WTC11 (cell line): ENCODE results near the gene NKAIN2.

Source experiments
- ATF1 ChIP-seq: sonication (generic); formaldehyde crosslinking; IDR thresholded peaks from 2 replicates; pipeline ENCODE4 v1.8.1; 2023; ENCODE audit warnings: mild to moderate bottlenecking, moderate library complexity, missing genetic modification reagents
- ATF2 ChIP-seq: sonication (generic); formaldehyde crosslinking; IDR thresholded peaks from 2 replicates; pipeline ENCODE4 v1.8.1; 2022; ENCODE audit warnings: low read depth, missing genetic modification reagents, borderline replicate concordance
- ATF3 ChIP-seq: sonication (generic); formaldehyde crosslinking; conservative IDR thresholded peaks from 2 replicates; pipeline ENCODE4 v1.8.1; 2022; ENCODE audit warnings: mild to moderate bottlenecking, missing genetic modification reagents
- CREB1 ChIP-seq: sonication (generic); formaldehyde crosslinking; IDR thresholded peaks from 2 replicates; pipeline ENCODE4 v1.8.0; 2023; ENCODE audit warnings: mild to moderate bottlenecking, missing genetic modification reagents
- CTCF ChIP-seq: fragments of 200-600 bp; IDR thresholded peaks from 2 replicates; pipeline ENCODE4 v1.8.0; 2022; ENCODE audit warnings: antibody characterized with exemption
- IRF2 ChIP-seq: sonication (generic); formaldehyde crosslinking; IDR thresholded peaks from 2 replicates; pipeline ENCODE4 v1.8.0; 2022; ENCODE audit warnings: low read depth, missing genetic modification reagents, borderline replicate concordance
- NFATC4 ChIP-seq: fragments of 250-450 bp; sonication (Bioruptor Pico); IDR thresholded peaks from 2 replicates; pipeline ENCODE4 v1.9.0; 2021; ENCODE audit warnings: mild to moderate bottlenecking
- NFE2L1 ChIP-seq: sonication (generic); formaldehyde crosslinking; IDR thresholded peaks from 2 replicates; pipeline ENCODE4 v1.8.1; 2023; ENCODE audit warnings: missing genetic modification reagents
- NR2C2 ChIP-seq: sonication (generic); formaldehyde crosslinking; IDR thresholded peaks from 2 replicates; pipeline ENCODE4 v1.8.0; 2022; ENCODE audit warnings: mild to moderate bottlenecking, missing genetic modification reagents
- PREB ChIP-seq: sonication (generic); formaldehyde crosslinking; IDR thresholded peaks from 2 replicates; pipeline ENCODE4 v1.8.1; 2022; ENCODE audit warnings: mild to moderate bottlenecking, missing genetic modification reagents, moderate library complexity, borderline replicate concordance
- USF2 ChIP-seq: sonication (generic); formaldehyde crosslinking; IDR thresholded peaks from 2 replicates; pipeline ENCODE4 v1.8.1; 2023; ENCODE audit warnings: mild to moderate bottlenecking, missing genetic modification reagents, moderate library complexity
- ZNF263 ChIP-seq: sonication (generic); formaldehyde crosslinking; IDR thresholded peaks from 2 replicates; pipeline ENCODE4 v1.8.1; 2022; ENCODE audit warnings: low read depth, mild to moderate bottlenecking, moderate library complexity, missing genetic modification reagents
- ZNF423 ChIP-seq: fragments of 250-450 bp; sonication (Bioruptor Pico); IDR thresholded peaks from 2 replicates; pipeline ENCODE4 v2.1.2; 2022; ENCODE audit warnings: mild to moderate bottlenecking, moderate library complexity
- ZNF671 ChIP-seq: fragments of 250-450 bp; sonication (Bioruptor Pico); IDR thresholded peaks from 2 replicates; pipeline ENCODE4 v1.8.0; 2021; ENCODE audit warnings: mild to moderate bottlenecking

- TF ChIP-seq CTCF (no peak), ATF2 (CRISPR knock-in tag) (no peak), ATF3 (no peak), ZNF263 (CRISPR knock-in tag) (no peak), PREB (CRISPR knock-in tag) (no peak), ZNF671 (CRISPR knock-in tag) (no peak), NR2C2 (no peak), USF2 (CRISPR knock-in tag) (no peak), NFATC4 (no peak), ATF1 (no peak), CREB1 (CRISPR knock-in tag) (no peak), ZNF423 (CRISPR knock-in tag) (no peak), IRF2 (CRISPR knock-in tag) (no peak), NFE2L1 (CRISPR knock-in tag) (no peak)
Observed at GRCh38 chr6:124356276-124356810, 552.7 kb downstream of the NKAIN2 start.
